ENCODE data around the gene CDH4.

Gene CDH4
- total RNA-seq = 0 to 0.24 (median 0) reads per million in 18 experiments

- no peak for DNase-seq
These were observed at the start of gene CDH4 for GRCh38 chr20:61251529-61252393. Gene CDH4, plus strand, starts transcription at chr20:61252261.

DNA sequence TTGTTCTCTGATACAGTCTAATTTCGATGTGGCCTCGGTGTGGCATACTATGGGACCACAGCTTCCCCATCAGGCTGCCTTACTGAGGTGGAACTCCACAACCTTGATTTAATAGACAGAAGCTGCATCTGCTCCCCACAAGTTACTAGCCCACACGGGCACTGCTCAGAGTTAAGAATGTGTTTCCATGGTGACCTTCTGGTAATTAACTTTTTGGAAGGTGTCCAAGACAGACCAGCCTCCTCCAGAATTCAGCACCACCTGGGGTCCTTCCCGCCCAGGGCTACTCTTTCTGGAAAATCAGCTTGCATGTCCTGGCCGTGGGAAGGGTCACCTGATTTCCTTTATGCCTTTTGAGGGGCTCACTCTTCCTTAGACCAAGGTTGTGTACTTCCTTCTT, 48.7 kb upstream of the CDH4 start:
- no peak for DNase-seq

DNA sequence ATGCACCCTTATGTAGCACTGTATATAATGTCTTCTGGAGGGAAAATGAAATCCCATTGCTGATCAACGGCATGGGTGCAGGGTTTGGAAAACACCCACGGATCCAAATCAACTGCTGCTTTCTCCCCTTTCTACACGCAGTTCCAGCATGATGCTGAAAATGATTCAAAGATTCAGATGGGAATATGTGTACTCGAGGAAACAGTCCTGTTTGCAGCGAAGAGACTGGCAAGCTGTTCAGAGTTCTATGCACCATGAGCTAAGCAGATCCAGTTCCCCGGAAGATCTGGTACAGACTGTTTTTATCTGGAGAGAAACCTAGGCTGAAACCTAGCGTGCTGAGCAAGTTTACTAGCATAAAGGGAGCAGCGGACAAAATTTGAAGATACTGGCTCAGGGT, 47.9 kb upstream of the CDH4 start:
- no peak for DNase-seq

DNA sequence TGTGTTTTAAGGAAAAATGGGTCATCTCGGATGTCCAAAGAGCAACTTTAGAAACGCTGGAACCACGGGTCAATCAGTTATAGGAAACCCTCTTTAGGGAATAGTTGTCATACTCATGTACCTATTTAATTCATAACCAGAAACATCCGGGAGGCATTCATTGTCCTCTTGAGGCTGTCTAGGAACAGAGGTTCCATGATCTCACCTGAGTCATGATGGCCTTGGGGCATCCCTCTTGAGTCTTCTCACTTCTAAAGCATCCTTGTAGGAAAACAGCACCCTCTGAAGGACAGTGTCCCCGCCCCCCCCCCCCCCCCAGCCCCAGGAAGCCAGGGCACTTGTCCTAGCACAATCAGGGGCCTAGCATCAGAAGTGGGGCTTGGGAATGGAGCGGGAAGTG, 46.3 kb upstream of the CDH4 start:
- DNase-seq = no peak

DNA sequence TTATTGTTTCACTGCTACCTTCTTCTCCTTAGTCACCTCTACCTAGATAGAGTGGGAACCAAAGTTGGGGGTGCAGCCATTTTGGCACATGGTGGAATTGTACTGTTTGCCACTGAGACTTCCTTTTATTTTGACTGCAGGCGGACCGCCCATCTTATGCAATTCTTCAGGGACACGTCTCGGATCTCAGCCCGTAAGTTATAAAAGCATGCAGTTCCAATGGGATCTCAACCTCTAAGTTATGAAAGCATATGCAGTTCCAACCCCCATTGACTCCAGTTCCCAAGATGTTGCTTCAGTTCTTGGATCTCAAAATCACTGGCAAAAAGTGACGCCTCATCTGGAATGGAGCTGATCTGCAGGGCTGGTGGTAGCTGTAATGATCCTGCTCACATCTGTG, 41.2 kb upstream of the CDH4 start:
- DNase-seq = no peak

DNA sequence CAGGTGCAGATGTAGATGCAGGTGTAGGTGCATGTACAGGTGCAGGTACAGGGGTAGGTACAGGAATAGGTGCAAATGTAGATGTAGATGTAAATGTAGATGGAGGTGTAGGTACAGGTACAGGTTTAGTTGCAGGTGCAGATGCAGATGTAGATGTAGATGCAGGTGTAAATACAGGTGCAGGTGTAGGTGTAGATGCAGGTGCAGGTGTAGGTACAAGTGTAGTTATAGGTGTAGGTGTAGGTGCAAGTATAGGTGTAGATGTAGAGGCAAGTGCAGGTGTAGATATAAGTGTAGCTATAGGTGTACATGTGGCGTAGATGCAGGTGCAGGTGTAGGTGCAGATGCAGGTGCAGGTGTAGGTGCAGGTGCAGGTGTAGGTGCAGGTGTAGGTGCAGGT, 34.2 kb upstream of the CDH4 start:
- no peak for DNase-seq

DNA sequence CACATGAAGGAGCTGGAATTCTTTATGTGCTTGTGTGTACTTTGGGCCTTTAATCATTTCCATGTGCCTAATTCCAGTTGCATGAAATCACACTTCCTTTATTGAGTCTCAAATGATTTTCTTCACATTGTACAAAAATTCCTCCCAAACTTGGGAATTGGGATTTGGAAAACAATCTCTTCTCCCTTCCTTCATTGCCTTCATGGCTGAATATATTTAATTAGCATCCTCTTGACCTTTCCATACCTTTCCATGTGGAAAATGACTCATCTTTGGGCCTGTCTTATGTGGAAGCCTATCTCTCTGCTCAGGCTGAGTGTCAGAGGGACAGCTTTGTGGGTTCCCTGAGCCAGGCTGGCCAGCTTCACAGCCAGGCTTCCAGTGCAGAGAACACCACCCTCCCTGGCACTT, 33.0 kb upstream of the CDH4 start:
- no peak for DNase-seq

DNA sequence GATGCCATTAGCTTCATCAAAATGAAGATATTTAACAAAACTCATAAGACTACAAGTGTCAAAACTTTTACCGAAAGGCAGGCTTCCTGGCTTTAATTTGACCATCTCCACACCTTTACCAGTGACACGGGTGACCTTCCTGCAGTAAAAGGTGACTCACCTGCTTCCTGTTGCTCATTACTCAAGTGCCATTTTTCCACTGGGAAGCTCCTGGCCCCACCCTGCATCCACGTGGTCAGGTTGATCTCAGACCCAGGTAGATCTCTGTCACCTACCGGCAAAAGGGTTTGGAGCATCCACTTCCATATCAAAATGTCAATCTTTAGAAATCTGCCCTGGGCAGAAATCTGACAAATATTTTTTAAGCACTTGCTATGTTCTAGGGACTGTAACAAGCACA, 31.9 kb upstream of the CDH4 start:
- no peak for DNase-seq

DNA sequence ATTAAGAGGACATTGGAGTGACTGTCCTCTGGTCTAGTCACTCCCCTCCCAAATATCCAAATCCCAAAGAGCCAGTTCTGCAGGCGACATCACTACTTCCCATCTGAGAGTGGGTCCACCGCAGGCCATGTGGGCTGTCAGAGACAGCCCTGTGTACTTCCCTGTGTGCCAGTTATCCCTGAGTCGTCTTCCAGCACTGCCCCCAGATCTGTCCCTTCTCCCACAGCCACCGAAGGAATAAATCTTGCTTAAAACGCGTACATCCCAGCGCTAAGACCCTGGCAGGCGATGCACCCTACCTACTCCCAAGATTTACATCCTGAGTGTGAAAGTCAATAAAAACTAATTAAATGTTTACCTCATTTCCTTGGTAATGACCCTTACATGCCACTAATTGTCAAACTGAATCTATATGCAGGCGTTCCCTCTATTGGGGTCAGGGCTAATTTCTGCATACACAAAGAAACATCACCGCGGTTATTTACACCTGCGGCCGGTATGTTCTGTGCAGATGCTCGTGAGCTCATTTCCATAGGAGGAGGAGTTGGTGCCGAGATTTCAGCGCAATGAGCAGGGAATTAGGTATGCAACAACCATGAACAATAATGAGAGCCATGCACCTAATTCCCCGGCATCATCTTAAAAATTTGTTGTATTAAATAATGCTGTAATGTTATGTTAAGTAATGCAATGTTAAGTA, 31.3 kb upstream of the CDH4 start:
- no peak for DNase-seq

- no peak for DNase-seq
These were observed 29.4 kb upstream of the CDH4 start for GRCh38 chr20:61222699-61223098.

GRCh38 chr20:61223121-61223520, 28.9 kb upstream of the CDH4 start:
- DNase-seq = no peak

GRCh38 chr20:61230166-61230565, 21.9 kb upstream of the CDH4 start:
- no peak for DNase-seq

GRCh38 chr20:61233590-61233989, 18.5 kb upstream of the CDH4 start:
- no peak for DNase-seq

DNA sequence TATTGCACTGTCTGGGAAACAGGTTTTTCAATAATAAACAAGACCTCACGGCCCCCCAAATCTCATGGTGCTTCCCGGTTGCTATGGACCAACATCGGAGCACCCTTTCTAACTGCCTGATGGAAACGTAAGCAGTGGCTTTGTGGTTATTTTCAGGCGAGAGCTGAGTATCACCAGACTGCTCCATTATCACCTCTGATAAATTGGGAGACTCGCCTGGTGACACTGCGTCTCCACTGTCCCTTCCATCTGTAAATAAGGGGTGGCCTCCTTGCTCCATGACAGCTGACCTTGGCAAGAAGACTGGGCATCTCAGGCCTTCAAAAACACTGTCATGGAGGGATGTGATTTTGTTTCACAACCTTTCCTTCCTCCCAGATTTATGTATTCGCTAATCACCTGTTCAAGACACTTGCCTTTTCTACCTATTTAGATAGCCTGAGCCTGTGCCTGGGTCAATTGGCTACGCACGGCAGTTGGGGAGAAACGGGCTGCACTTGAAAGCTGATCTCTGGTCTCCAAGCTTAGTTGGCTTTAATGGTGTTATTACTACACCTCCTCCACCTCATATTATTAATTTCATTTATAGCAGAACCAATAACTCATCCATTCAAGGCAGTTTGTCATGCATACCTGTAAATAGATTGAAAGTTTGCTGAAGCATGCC, 17.7 kb upstream of the CDH4 start:
- DNase-seq = no peak

- DNase-seq = no peak
These were observed 15.3 kb upstream of the CDH4 start for GRCh38 chr20:61236713-61237112.

DNA sequence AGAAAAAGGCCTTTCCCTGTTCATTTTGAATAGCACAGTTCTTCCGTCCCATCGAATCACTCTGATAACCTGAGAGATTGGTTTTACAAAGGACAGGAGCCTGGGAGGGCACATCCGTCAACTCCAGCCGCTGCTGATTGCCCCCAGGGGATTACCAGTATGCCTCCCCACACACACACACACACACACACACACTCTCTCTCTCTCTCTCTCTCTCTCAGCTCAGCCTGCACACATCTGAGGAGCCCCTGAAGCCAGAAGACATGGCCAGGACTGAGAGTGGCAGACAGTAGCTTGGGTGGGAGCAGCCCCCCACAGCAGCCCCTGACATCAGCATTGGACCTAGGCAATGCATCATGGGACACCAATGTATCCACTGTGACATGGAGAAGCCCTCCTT, 13.2 kb upstream of the CDH4 start:
- no peak for DNase-seq

- no peak for DNase-seq
These were observed 11.2 kb upstream of the CDH4 start for GRCh38 chr20:61240814-61241213.

DNA sequence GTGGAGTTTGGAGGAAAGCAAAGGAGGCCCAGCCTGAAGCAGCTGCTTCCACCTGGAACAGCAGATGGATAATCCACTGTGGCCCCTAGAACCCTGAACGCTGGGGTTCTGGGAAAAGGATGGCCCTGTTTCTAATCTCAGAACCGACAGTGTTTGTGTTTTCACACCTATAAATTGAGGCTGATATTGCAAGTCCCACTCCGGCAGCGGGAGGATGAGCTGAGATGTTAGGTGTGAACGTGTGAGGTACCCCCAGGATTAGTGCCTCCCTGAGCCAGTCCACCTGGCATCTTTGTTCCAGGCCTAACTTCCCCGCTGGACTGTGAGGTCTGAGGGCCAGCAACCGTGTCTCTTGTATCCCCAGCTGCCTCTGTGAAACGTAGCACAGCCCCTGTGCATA, 7.8 kb upstream of the CDH4 start:
- DNase-seq = no peak

DNA sequence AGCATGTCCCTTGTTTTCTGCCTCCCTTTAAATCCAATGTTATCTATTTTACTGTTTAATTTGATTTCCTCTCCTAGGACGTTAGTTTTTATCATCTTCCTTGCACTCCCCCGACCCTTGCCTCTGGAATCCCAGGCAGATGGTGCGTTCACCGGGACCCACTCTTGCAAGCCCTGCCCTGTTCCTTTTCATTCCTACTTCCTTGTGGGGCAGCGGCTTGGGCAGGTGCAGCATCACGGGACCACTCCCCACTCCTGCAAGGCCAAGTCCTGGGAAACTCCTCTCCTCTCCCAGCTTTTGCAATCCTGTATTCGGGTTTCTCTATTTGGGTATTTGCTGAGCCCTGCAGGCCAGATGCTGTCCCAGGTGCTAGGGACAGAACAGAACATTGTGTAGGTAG, 5.8 kb upstream of the CDH4 start:
- DNase-seq = no peak

DNA sequence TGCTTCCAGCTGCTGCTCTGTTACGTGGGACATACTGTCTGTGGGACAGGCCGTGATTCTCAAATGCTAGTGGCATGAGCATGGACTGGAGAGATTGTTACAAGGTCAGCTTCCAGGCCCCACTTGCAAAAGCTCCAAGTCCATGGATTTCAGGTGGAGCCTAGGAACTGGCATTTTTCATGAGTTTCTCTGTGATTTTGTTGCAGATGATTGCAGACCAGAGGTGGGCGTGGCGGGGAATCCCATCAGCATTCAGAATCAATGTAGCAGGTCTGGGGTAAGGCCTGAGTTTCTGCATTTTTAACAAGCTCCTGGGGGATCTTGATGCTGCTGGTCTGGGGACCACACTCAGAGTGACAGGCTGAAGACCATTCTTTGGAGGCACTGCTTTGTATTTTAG, 2.4 kb upstream of the CDH4 start:
- no peak for DNase-seq

DNA sequence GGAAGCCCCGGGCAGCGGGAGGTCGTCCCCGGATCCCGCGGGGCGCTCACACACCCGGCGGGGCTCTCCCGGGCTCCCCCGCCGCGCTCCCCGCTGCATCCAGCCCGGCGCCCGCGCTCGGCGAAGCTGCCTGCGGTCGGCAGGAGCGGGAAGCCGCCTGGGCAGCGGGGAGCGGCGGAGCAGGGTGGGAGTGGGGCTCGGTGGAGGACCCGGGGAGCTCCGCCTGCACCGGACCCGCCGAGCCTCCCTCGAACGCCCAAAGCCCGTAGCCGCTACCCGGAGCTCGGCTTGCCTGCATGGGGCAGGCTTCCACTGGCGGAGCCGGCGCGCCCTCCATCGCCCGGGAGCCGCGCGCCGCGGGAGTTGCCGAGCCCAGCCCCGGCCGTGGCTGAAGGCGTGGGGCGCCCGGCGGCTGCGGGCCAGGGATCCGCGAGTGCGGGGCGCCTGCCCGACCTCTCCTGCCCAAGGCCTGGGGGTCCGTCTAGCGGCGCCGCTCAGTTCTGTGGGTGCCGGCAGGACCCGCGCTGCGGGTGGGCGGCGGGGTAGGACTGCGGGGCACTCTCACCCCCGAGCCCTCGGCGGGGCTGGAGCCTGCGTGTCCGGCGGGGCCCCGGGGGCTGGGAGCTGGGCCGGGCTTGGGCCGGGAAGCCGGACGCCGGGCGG, 671 bp downstream of the CDH4 start:
- no peak for DNase-seq

GRCh38 chr20:61253264-61253639, 1.2 kb downstream of the CDH4 start:
- DNase-seq = no peak

Data from inflammatory macrophage (primary cell).